GM23338 (cell line): ENCODE measurements around the gene SMURF1. TPM values are rescaled to one million over a fixed set of nuclear protein-coding genes. Genes with fewer than 3 reads are reported as not detected.

Experiments
- ATAC-seq: fragments of 200-7000 bp; cut with Tn5 transposase; 3 replicates; pipeline ENCODE4 v1.9.1; 2020
- DNase-seq: peaks from one replicate; pipeline ENCODE4 v3.0.0-alpha.2; 2015; ENCODE audit warnings: low spot score
- H2AFZ ChIP-seq: fragments of 200-600 bp; sonication (generic); 2 replicates; pipeline ENCODE4 v1.8.0; 2016; ENCODE audit warnings: antibody characterized with exemption, mild to moderate bottlenecking, moderate library complexity
- H3F3A ChIP-seq: fragments of 200-600 bp; sonication (generic); replicated peaks from 2 replicates; pipeline ENCODE4 v1.8.0; 2017; ENCODE audit warnings: antibody characterized with exemption, mixed run types, low read depth
- H3K27ac ChIP-seq: fragments of 200-600 bp; sonication (generic); 2 replicates; pipeline ENCODE4 v1.6.1; 2016; ENCODE audit warnings: low read depth
- H3K27me3 ChIP-seq: fragments of 200-600 bp; sonication (generic); 2 replicates; pipeline ENCODE4 v1.8.0; 2016; ENCODE audit warnings: mild to moderate bottlenecking, mixed run types, moderate library complexity; ENCODE audit not compliant: insufficient read depth
- H3K36me3 ChIP-seq: fragments of 200-600 bp; sonication (generic); 2 replicates; pipeline ENCODE4 v1.8.0; 2016; ENCODE audit warnings: mild to moderate bottlenecking; ENCODE audit not compliant: insufficient read depth
- H3K4me1 ChIP-seq: fragments of 200-600 bp; sonication (generic); 2 replicates; pipeline ENCODE4 v1.8.0; 2016; ENCODE audit warnings: mild to moderate bottlenecking, moderate library complexity; ENCODE audit not compliant: insufficient read depth
- H3K4me2 ChIP-seq: fragments of 200-600 bp; sonication (generic); 2 replicates; pipeline ENCODE4 v1.7.1; 2017; ENCODE audit warnings: mixed run types
- H3K4me3 ChIP-seq: fragments of 200-600 bp; sonication (generic); 2 replicates; pipeline ENCODE4 v1.6.1; 2016; ENCODE audit warnings: mixed run types
- H3K79me2 ChIP-seq: fragments of 200-600 bp; sonication (generic); replicated peaks from 2 replicates; pipeline ENCODE4 v1.8.0; 2017; ENCODE audit warnings: mild to moderate bottlenecking; ENCODE audit not compliant: insufficient read depth
- H3K9me2 ChIP-seq: fragments of 200-600 bp; sonication (generic); 2 replicates; pipeline ENCODE4 v1.8.0; 2017; ENCODE audit not compliant: insufficient read depth
- H4K20me1 ChIP-seq: fragments of 200-600 bp; sonication (generic); replicated peaks from 2 replicates; pipeline ENCODE4 v1.8.0; 2017; ENCODE audit warnings: mild to moderate bottlenecking; ENCODE audit not compliant: insufficient read depth
- H3K27ac Mint-ChIP-seq: 2 replicates; pipeline ENCODE4 v1.8.0; 2020; ENCODE audit warnings: inconsistent platforms, mild to moderate bottlenecking, moderate library complexity, mixed read lengths
- H3K27me3 Mint-ChIP-seq: 3 replicates; pipeline ENCODE4 v1.8.0; 2022; ENCODE audit warnings: low read depth, mild to moderate bottlenecking, moderate library complexity, mixed read lengths, inconsistent platforms; ENCODE audit not compliant: insufficient read depth, poor library complexity
- H3K36me3 Mint-ChIP-seq: 3 replicates; pipeline ENCODE4 v1.8.0; 2021; ENCODE audit warnings: low read depth, mild to moderate bottlenecking, inconsistent platforms, moderate library complexity, mixed read lengths
- H3K4me1 Mint-ChIP-seq: 3 replicates; pipeline ENCODE4 v1.8.0; 2020; ENCODE audit warnings: mild to moderate bottlenecking, inconsistent platforms, mixed read lengths
- H3K4me3 Mint-ChIP-seq: 3 replicates; pipeline ENCODE4 v1.8.0; 2021; ENCODE audit warnings: moderate library complexity, mild to moderate bottlenecking, inconsistent platforms, mixed read lengths
- H3K9me3 Mint-ChIP-seq: 3 replicates; pipeline ENCODE4 v1.8.0; 2020; ENCODE audit warnings: moderate library complexity, mild to moderate bottlenecking, inconsistent platforms, mixed read lengths
- CTCF ChIP-seq, 2 experiments: fragments of 200-600 bp in 1 of 2; sonication (generic) in 1 of 2; conservative IDR thresholded peaks; 2 replicates each; pipeline versions ENCODE4 v1.5.1 to v1.6.1; 2016 to 2017; ENCODE audit warnings: antibody characterized with exemption in 2 of 2, low read depth in 2 of 2, mild to moderate bottlenecking in 2 of 2, moderate library complexity in 1 of 2
- ETS1 ChIP-seq: IDR thresholded peaks from 2 replicates; pipeline ENCODE4 v1.6.1; 2016; ENCODE audit warnings: antibody characterized with exemption
- NANOG ChIP-seq: IDR thresholded peaks from 2 replicates; pipeline ENCODE4 v1.6.1; 2016; ENCODE audit warnings: antibody characterized with exemption, borderline replicate concordance
- POLR2AphosphoS5 ChIP-seq: IDR thresholded peaks from 2 replicates; pipeline ENCODE4 v1.6.1; 2016; ENCODE audit warnings: antibody characterized with exemption, low read depth
- REST ChIP-seq: IDR thresholded peaks from one replicate; pipeline ENCODE4 v1.6.1; 2018; ENCODE audit warnings: antibody characterized with exemption; ENCODE audit not compliant: unreplicated experiment
- STAT1 ChIP-seq: IDR thresholded peaks from one replicate; pipeline ENCODE4 v1.6.1; 2016; ENCODE audit warnings: antibody characterized with exemption; ENCODE audit not compliant: unreplicated experiment
- ZNF114 ChIP-seq: fragments of 250-450 bp; sonication (Bioruptor Pico); IDR thresholded peaks from 2 replicates; pipeline ENCODE4 v1.5.0; 2020; ENCODE audit warnings: mild to moderate bottlenecking, moderate library complexity
- ZNF331 ChIP-seq: fragments of 250-450 bp; sonication (Bioruptor Pico); IDR thresholded peaks from 2 replicates; pipeline ENCODE4 v1.5.0; 2020; ENCODE audit warnings: low read depth, mild to moderate bottlenecking, moderate library complexity
- ZNF462 ChIP-seq: fragments of 250-450 bp; sonication (Bioruptor Pico); IDR thresholded peaks from 2 replicates; pipeline ENCODE4 v1.5.0; 2020; ENCODE audit warnings: mild to moderate bottlenecking, moderate library complexity
- polyA plus RNA-seq: library from polyadenylated mRNA; unstranded; fragments of >200 nt; fragmentation: Nextera tagmentation; extraction: Ambion mirVana; gene quantifications from 2 replicates; pipeline ENCODE4 v1.2.1, GENCODE V29; 2016
- total RNA-seq: library from RNA; depleted of rRNA; stranded (reverse); fragments of >200 nt; shearing (Covaris generic); gene quantifications from 2 replicates; pipeline ENCODE4 v1.2.3, GENCODE V29; 2014

The SMURF1 gene
- total and polyA plus RNA-seq, 2 experiments from 2014 or later = 5.8 to 23.9 TPM

GRCh38 chr7:99027841-99028240 is 116.1 kb downstream of the SMURF1 start (continued):
- no peak for TF ChIP-seq REST

- H3K27me3 Mint-ChIP-seq = no peaks in the 10 kb centered on the region
- Histone ChIP-seq H4K20me1 (peaks cover 14% of the 10 kb centered on the region; the same call in 1 of the 2 replicates), H3K9me2 (no peaks in the 10 kb centered on the region), H3K27ac (no peak overlapping the region), H3F3A (no peaks in the 10 kb centered on the region), H3K36me3 (peaks cover 29% of the 10 kb centered on the region), H3K4me3 (no peak overlapping the region), H3K27me3 (no peaks in the 10 kb centered on the region), H3K4me1 (no peaks in the 10 kb centered on the region), H3K4me2 (no peak overlapping the region), H3K79me2 (no peaks in the 10 kb centered on the region), H2AFZ (no peak overlapping the region)
- H3K27ac Mint-ChIP-seq = no peak overlapping the region
- no peak for DNase-seq
- H3K4me1 Mint-ChIP-seq = peaks cover 11% of the 10 kb centered on the region
- ATAC-seq = no peak
- no peaks in the 10 kb centered on the region for H3K9me3 Mint-ChIP-seq
- H3K4me3 Mint-ChIP-seq = no peak overlapping the region
- H3K36me3 Mint-ChIP-seq = peaks cover 46% of the 10 kb centered on the region
- no peak for TF ChIP-seq NANOG
- no peak for TF ChIP-seq ZNF114 (CRISPR knock-in tag)
- no peak for TF ChIP-seq CTCF (conservative IDR thresholded peaks at IDR 0.05; ENCODE audit: low read depth in 2 of 2)
- TF ChIP-seq POLR2AphosphoS5 = no peak
- no peak for TF ChIP-seq STAT1
- no peak for TF ChIP-seq ZNF331 (CRISPR knock-in tag)
- TF ChIP-seq REST = no peak
- no peak for TF ChIP-seq ETS1
- no peak for TF ChIP-seq ZNF462 (CRISPR knock-in tag)
These were observed 116.7 kb downstream of the SMURF1 start for GRCh38 chr7:99027241-99027640.
